Mucosa of stomach (tissue), 1 donor: ENCODE measurements around the gene C9.
"Not testable (repeated sequence)": the region's sequence is repeated elsewhere in the genome, so short reads cannot be mapped to it uniquely, and the experiment has no call there.

ENCODE experiments used
- H3K27me3 ChIP-seq: one replicate; pipeline ENCODE4 v1.7.0; 2013; ENCODE audit warnings: mild to moderate bottlenecking, low read length; ENCODE audit not compliant: control insufficient read depth, insufficient read depth
- H3K36me3 ChIP-seq: one replicate; pipeline ENCODE4 v1.7.0; 2013; ENCODE audit warnings: low read length; ENCODE audit not compliant: control insufficient read depth, insufficient read depth
- H3K4me1 ChIP-seq: one replicate; pipeline ENCODE4 v1.7.0; 2013; ENCODE audit warnings: mild to moderate bottlenecking, low read length; ENCODE audit not compliant: control insufficient read depth, insufficient read depth
- H3K4me3 ChIP-seq: one replicate; pipeline ENCODE4 v1.7.0; 2013; ENCODE audit warnings: low read length
- H3K9ac ChIP-seq: one replicate; pipeline ENCODE4 v1.7.0; 2013; ENCODE audit warnings: mild to moderate bottlenecking, low read length, moderate library complexity
- H3K9me3 ChIP-seq: one replicate; pipeline ENCODE4 v1.7.0; 2013; ENCODE audit warnings: mild to moderate bottlenecking, low read length, moderate library complexity; ENCODE audit not compliant: control insufficient read depth
- donor health status: Pancreatic carcinoma.

Gene C9

DNA sequence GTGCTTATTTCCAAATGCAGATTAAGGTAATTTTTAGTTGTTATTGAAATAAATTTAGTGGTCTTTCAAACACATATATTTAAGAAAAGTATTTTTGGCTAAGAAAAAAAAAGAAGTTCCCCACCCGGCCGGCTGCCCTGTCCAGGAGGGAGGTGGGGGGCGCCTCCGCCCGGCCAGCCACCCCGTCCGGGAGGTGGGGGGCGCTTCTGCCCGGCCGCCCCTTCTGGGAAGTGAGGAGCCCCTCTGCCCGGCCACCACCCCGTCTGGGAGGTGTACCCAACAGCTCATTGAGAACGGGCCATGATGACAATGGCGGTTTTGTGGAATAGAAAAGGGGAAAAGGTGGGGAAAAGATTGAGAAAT, 91.4 kb downstream of the C9 start:
- not testable (repeated sequence) for H3K4me3 ChIP-seq, H3K9me3 ChIP-seq, H3K27me3 ChIP-seq, H3K4me1 ChIP-seq, H3K9ac ChIP-seq, H3K36me3 ChIP-seq

DNA sequence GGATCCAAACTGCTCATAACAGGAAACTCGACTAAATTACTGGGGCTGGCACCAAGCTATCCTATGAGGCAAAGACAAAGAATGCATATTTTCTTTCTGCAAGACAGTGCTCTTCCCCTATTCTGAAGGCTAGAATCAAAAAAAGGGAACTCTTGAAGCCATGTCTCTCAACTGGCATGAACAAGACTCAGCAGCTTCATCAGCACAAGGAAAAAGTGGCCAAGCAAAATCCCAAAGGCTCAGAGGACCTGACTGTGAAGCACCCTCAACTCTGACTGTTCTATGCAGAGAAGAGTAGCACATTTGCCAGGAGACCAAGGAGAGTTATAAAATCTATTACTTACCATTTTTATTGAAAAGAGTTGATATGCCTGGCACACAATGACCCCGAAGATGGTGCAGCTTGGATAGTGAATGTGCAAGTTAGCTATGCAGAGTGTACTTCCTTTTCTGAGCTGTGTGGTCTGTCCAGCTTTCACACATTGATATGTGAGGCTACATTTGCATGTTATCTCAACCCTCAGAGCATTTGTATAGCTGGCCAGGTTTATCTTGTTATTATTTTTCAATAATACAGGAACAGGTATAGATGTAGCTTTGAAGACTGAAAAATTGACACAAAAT, 94.0 kb downstream of the C9 start:
- Histone ChIP-seq H3K9ac (no peak overlapping the region), H3K4me1 (no peaks in the 10 kb centered on the region), H3K4me3 (no peak overlapping the region), H3K36me3 (no peaks in the 10 kb centered on the region), H3K27me3 (no peaks in the 10 kb centered on the region), H3K9me3 (no peaks in the 10 kb centered on the region)

DNA sequence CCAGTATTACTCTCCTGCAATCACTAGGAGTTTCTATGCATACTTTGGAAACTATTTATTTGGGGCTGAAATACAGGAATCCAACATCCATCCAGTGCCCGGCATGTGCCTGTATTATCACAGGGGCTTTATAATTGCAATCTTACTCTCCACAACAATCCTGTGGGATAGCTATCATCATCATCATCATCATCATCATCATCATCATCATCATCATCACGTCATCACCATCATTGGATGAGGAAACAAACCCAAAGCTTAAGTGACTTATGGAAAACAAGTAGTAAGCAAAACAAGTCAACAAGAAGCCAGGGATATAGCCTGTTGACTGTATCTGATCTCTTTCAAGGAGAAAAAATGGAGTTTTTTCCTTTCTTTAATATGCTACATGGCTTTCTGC, 97.1 kb downstream of the C9 start:
- no peaks in the 10 kb centered on the region for H3K4me1 ChIP-seq
- no peak overlapping the region for H3K9ac ChIP-seq

DNA sequence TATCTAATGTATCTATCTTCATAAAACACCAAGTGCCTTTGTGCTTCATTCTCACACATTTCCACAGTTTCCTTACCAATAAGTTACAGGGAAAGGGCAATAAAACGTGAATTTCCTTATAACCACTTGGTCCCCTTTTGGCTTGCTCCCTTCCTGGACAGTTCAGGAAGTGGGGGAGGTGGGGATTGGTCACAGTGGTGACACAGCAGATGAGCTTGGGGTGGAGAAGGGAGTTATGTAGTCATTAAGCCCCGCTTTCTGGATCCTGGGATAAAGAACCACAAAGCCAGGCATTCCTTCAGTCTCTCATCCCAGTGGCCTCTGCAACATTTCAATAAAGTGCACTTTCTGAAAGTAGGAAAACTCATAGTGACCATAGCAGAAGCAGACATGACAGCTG, 97.9 kb downstream of the C9 start:
- H3K9me3 ChIP-seq, result no peaks in the 10 kb centered on the region
- H3K4me1 ChIP-seq, result no peaks in the 10 kb centered on the region
- no peak overlapping the region for H3K4me3 ChIP-seq
- no peak overlapping the region for H3K9ac ChIP-seq
- H3K27me3 ChIP-seq, result no peaks in the 10 kb centered on the region
- H3K36me3 ChIP-seq, result no peaks in the 10 kb centered on the region

More for the DNA sequence above, 97.1 kb downstream of the C9 start:
- Histone ChIP-seq H3K4me3 (no peak overlapping the region), H3K36me3 (no peaks in the 10 kb centered on the region), H3K9me3 (no peaks in the 10 kb centered on the region), H3K27me3 (no peaks in the 10 kb centered on the region)

DNA sequence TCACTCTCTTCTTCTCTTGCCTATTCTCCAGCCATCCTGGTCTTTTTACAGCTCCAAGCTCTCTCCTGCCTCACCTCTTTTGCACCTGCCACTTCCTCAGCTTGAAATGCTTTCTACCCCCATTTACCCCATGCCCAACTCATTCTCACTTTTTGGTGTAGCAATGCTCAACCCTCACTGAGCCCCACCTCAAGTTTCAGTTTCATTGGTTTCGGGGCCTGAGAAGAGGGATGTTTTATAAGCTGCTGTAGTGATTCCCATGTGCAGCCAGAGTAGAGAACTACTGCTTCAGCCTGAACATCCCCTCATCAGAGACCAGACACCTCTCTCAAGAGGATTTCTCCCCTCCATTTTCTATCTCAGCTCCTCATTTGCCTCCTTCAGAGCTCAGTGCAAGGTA, 99.8 kb downstream of the C9 start:
- Histone ChIP-seq H3K9ac (no peak overlapping the region), H3K36me3 (no peaks in the 10 kb centered on the region), H3K4me3 (no peak overlapping the region), H3K27me3 (no peaks in the 10 kb centered on the region), H3K4me1 (no peaks in the 10 kb centered on the region), H3K9me3 (no peaks in the 10 kb centered on the region)

DNA sequence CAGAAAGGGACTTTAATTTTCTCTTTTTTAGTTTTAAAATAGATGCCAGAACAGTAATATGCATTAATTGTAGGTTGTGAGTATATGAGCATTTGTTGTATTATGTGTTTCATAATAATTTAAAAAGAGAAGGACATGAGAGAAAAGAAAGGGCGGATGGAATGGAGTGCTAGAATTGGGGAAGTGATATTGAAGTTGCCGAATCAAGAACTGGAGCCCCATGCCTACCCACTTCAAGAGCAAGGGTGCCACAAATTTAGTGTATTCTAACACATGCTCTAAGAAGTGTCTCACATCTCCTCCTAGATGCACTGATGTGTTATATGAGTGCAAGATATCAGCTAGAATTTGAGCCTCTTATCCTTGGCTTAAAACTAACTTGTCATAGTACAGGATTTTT, 101.3 kb downstream of the C9 start:
- no peaks in the 10 kb centered on the region for H3K36me3 ChIP-seq
- H3K9ac ChIP-seq, result no peak overlapping the region
- no peaks in the 10 kb centered on the region for H3K9me3 ChIP-seq
- H3K4me3 ChIP-seq, result no peak overlapping the region
- H3K4me1 ChIP-seq, result no peaks in the 10 kb centered on the region
- no peaks in the 10 kb centered on the region for H3K27me3 ChIP-seq

DNA sequence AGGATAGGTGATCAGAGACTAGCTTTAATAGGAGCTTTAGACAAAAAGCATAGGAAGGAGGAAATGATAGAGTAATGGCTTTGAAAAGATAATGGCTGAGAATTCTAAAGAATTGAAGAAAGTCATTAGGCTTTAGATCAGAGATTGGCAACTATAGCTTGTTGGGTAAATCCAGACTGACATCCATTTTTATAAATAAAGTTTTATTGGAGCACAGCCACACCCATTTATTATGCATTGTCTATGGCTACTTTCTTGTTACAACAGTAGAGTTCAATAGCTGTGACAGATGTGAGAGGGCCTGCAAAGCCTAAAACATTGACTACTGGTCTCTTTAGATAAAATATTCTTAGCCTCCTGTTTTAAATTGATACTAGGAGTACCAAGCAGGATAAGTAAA, 104.2 kb downstream of the C9 start:
- Histone ChIP-seq H3K27me3 (no peaks in the 10 kb centered on the region), H3K9ac (no peak overlapping the region), H3K4me3 (no peak overlapping the region), H3K36me3 (no peaks in the 10 kb centered on the region), H3K9me3 (no peaks in the 10 kb centered on the region), H3K4me1 (no peaks in the 10 kb centered on the region)

DNA sequence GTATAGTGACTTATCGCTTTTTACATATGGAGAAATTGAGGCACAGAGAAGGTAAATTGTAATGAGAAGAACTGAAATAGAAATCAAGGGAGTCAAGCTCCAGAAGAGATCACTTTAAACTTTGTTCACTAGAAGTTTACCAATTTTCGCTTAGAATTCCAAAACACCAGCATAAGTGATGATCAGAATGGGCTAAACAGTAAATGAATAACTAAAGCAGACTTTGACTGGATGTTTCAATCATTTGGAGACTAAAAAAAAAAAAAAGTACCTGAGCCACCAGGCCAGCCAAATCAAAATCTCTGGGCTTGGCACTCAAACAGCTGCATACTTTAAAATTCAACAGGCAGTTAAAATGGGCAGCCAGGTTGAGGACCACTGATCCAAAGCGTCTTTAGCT, 106.7 kb downstream of the C9 start:
- Histone ChIP-seq H3K36me3 (no peaks in the 10 kb centered on the region), H3K4me3 (no peak overlapping the region), H3K9ac (no peak overlapping the region), H3K27me3 (no peaks in the 10 kb centered on the region), H3K4me1 (no peaks in the 10 kb centered on the region), H3K9me3 (no peaks in the 10 kb centered on the region)

DNA sequence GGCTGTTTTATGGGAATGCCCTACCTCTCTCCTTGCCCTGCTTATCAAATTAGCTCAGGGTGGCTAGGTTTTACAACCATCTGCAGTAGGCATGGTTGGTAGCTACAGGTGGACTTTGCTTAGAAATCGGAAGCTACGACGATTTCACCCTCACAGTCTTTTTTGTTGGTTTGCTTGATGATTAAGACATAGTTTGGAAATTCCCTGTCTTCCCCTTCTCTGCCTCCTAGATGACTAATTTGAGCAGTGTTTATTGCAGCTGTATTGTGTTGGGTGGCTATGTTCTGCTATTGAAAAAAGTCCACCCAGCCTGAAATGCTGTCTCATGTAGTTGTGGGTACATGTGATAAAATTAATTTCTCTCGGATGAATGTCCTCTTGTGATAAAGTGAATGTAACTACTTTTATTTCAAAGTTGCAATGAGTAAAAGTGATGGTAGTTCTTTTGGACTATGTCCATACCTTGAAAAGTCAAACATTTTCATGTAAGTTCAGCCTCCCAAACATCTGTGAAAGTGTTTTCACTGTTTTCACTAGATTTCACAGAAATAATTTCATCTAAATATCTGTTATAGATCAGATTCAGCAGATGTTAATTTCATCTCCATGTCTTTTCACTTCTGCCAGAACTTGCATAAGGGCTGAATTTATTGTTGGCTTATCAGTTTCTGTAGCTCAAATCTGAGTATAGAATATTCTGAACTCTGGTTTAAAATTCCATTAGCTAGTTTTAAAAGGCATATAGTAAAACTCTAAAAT, 107.6 kb downstream of the C9 start:
- H3K27me3 ChIP-seq, result no peaks in the 10 kb centered on the region
- H3K9me3 ChIP-seq, result no peaks in the 10 kb centered on the region
- no peak overlapping the region for H3K4me3 ChIP-seq
- H3K36me3 ChIP-seq, result no peaks in the 10 kb centered on the region
- no peak overlapping the region for H3K9ac ChIP-seq
- no peaks in the 10 kb centered on the region for H3K4me1 ChIP-seq

DNA sequence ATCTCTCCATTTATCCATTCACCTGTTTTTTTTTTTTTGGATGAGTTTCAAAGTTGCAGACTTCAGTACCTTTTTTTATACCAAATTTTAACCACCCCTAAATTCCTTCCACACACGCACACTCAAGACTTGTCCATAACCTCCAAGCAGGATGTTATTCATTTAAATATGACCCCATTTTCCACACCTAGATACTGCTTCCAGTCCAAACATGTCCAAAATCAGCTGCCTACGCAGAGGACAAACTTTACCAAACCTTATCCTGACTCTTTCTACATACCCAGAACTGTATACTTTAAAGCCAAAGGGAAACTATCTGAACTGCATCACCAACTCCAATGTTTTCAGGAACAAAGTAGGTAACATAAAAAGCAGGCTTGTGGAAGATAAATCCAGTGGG, 108.9 kb downstream of the C9 start:
- H3K36me3 ChIP-seq, result no peaks in the 10 kb centered on the region
- H3K9ac ChIP-seq, result no peak overlapping the region
- H3K4me3 ChIP-seq, result no peak overlapping the region
- H3K27me3 ChIP-seq, result no peaks in the 10 kb centered on the region
- no peaks in the 10 kb centered on the region for H3K4me1 ChIP-seq
- H3K9me3 ChIP-seq, result no peaks in the 10 kb centered on the region

DNA sequence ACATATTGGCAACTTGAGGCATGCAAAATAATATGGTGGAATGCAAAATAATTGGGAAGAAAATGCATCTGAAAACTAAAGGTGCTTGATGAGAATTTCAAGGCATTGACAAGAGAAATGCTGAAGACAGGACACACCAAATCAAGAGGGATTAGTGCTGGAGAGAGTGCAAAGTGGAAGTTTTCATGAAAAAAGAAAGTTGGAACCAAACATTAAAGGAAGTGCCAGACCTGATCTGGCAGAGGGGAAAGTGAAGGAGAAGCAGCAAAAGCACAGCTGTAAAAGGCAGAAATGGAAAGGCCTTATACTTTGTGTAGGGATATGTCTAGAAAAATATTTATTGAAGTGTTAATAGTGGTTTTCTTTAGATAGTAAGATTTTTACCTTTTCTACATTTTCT, 109.6 kb downstream of the C9 start:
- H3K4me1 ChIP-seq, result no peaks in the 10 kb centered on the region
- H3K27me3 ChIP-seq, result no peaks in the 10 kb centered on the region
- no peak overlapping the region for H3K9ac ChIP-seq
- no peaks in the 10 kb centered on the region for H3K9me3 ChIP-seq
- H3K4me3 ChIP-seq, result no peak overlapping the region
- H3K36me3 ChIP-seq, result no peaks in the 10 kb centered on the region

DNA sequence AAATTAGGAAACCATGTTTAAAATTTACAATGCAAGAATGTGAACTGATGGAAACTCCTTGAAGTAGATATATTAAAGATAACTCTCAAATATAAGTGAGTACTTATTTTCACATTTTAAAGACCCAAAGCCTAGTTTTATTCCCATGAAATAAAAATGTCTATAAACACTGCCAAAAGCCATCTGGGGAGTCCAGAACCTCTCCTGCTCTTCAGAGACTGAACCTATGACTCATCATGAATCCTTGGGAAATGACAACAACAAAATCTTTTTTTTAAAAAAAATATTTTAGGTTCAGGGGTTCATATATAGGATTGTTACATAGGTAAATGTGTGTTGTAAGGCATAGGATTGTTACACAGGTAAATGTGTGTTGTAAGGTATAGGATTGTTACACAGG, 111.1 kb downstream of the C9 start:
- Histone ChIP-seq H3K9ac (no peak overlapping the region), H3K36me3 (no peaks in the 10 kb centered on the region), H3K4me1 (no peaks in the 10 kb centered on the region), H3K27me3 (no peaks in the 10 kb centered on the region), H3K9me3 (no peaks in the 10 kb centered on the region), H3K4me3 (no peak overlapping the region)
